HG03439 (cell line): ENCODE data around the gene TMEM31.

ENCODE experiments used
- ATAC-seq: cut with Tn5 transposase; IDR thresholded peaks from one replicate; pipeline ENCODE4 v1.9.1; 2021; ENCODE audit warnings: mild to moderate bottlenecking, moderate library complexity; ENCODE audit not compliant: unreplicated experiment

The TMEM31 gene

GRCh38 chrX:103710609-103711008 lies at the start of gene TMEM31:
TSS of gene TMEM31 (plus strand) at chrX:103710909. CDS start at chrX:103712259, 1,350 bp downstream.
- no peak for ATAC-seq

GRCh38 chrX:103663981-103664762 lies 46.5 kb upstream of the TMEM31 start:
- ATAC-seq, result no peak

- no peak for ATAC-seq
Observed at GRCh38 chrX:103666202-103667107, 44.3 kb upstream of the TMEM31 start.

GRCh38 chrX:103669745-103670144 lies 41.0 kb upstream of the TMEM31 start:
- ATAC-seq, result no peak

GRCh38 chrX:103674531-103675454 lies 35.9 kb upstream of the TMEM31 start:
- ATAC-seq, result no peak

GRCh38 chrX:103678199-103678993 lies 32.3 kb upstream of the TMEM31 start:
- ATAC-seq, result no peak

GRCh38 chrX:103681443-103681842 lies 29.3 kb upstream of the TMEM31 start:
- no peak for ATAC-seq

GRCh38 chrX:103685396-103685795 lies 25.3 kb upstream of the TMEM31 start:
- no peak for ATAC-seq

GRCh38 chrX:103686199-103687072 lies 24.3 kb upstream of the TMEM31 start, which contains the start of gene MORF4L2:
TSS of gene MORF4L2 (minus strand) at chrX:103686699. CDS start at chrX:103677027, 9,672 bp downstream.
- ATAC-seq, result peak; percentile 91

GRCh38 chrX:103687073-103687695 lies 23.5 kb upstream of the TMEM31 start:
- peak; percentile 63 for ATAC-seq

GRCh38 chrX:103687696-103688201 lies 23.0 kb upstream of the TMEM31 start:
- ATAC-seq, result no peak

- ATAC-seq, result no peak
Observed at GRCh38 chrX:103688946-103689345, 21.8 kb upstream of the TMEM31 start.

- ATAC-seq, result no peak
Observed at GRCh38 chrX:103691059-103691458, 19.6 kb upstream of the TMEM31 start.

GRCh38 chrX:103697687-103698086 lies 13.0 kb upstream of the TMEM31 start:
- no peak for ATAC-seq

GRCh38 chrX:103699243-103699642 lies 11.5 kb upstream of the TMEM31 start:
- no peak for ATAC-seq

- ATAC-seq, result no peak
Observed at GRCh38 chrX:103704863-103705262, 5.8 kb upstream of the TMEM31 start.

GRCh38 chrX:103716962-103717361 lies 6.3 kb downstream of the TMEM31 start:
- no peak for ATAC-seq

- ATAC-seq, result no peak
Observed at GRCh38 chrX:103718120-103718519, 7.4 kb downstream of the TMEM31 start.
